Fibroblast of lung (primary cell): ENCODE data around the gene LILRB5.
"Not testable (repeated sequence)": the region's sequence is repeated elsewhere in the genome, so short reads cannot be mapped to it uniquely, and the experiment has no call there.

Experiments
- CTCF ChIP-seq, 2 donors: IDR thresholded peaks in 1 of 2; conservative IDR thresholded peaks in 1 of 2; 1 replicate in 1 of 2; 2 replicates in 1 of 2; pipeline ENCODE4 v1.5.1; 2011 to 2012; ENCODE audit warnings: low read length in 2 of 2, control low read depth in 1 of 2, inconsistent platforms in 1 of 2, low read depth in 1 of 2, mild to moderate bottlenecking in 1 of 2
- EZH2 ChIP-seq: IDR thresholded peaks from 2 replicates; pipeline ENCODE4 v1.5.1; 2012; ENCODE audit warnings: low read length, control low read depth, mild to moderate bottlenecking; ENCODE audit errors: missing control alignments

GRCh38 chr19:54221947-54222346, 35.1 kb downstream of the LILRB5 start:
- TF ChIP-seq CTCF (conservative IDR thresholded peaks at IDR 0.05 in 1 of 2, IDR thresholded peaks at IDR 0.05 in 1 of 2; ENCODE audit: low read depth in 1 of 2, low read length in 2 of 2); EZH2: not testable (repeated sequence)
